Astrocyte (in vitro differentiated cells and primary cell): Measurements from ENCODE around the gene EBLN2. TPM values are rescaled to one million over a fixed set of nuclear protein-coding genes. Genes with fewer than 3 reads are reported as not detected.

Source experiments
- DNase-seq: peaks from one replicate; pipeline ENCODE4 v3.0.0-alpha.2; 2010; ENCODE audit warnings: low read depth
- FAIRE-seq: peaks from 2 replicates; lab custom pipeline; 2011; peaks lifted over from hg19 to GRCh38; lab: Jason Lieb, UNC
- H2AFZ ChIP-seq: 2 replicates; pipeline ENCODE4 v1.6.0; 2012; ENCODE audit warnings: low read depth, low read length, inconsistent platforms
- H3K27ac ChIP-seq: 2 replicates; pipeline ENCODE4 v1.5.1; 2011; ENCODE audit warnings: low read depth, low read length, inconsistent platforms
- H3K27me3 ChIP-seq: 2 replicates; pipeline ENCODE4 v1.6.0; 2011; ENCODE audit warnings: low read length, inconsistent platforms; ENCODE audit not compliant: insufficient read depth
- H3K36me3 ChIP-seq: 2 replicates; pipeline ENCODE4 v1.5.1; 2011; ENCODE audit warnings: low read length, inconsistent platforms; ENCODE audit not compliant: insufficient read depth
- H3K4me1 ChIP-seq: 2 replicates; pipeline ENCODE4 v1.5.1; 2011; ENCODE audit warnings: low read length, inconsistent platforms; ENCODE audit not compliant: insufficient read depth
- H3K4me2 ChIP-seq: 2 replicates; pipeline ENCODE4 v1.6.0; 2012; ENCODE audit warnings: low read length, inconsistent platforms
- H3K4me3 ChIP-seq: 2 replicates; pipeline ENCODE4 v1.5.1; 2011; ENCODE audit warnings: low read depth, mild to moderate bottlenecking, low read length, inconsistent platforms; ENCODE audit not compliant: insufficient read depth
- H3K79me2 ChIP-seq: 2 replicates; pipeline ENCODE4 v1.6.0; 2012; ENCODE audit warnings: mild to moderate bottlenecking, low read length, inconsistent platforms; ENCODE audit not compliant: insufficient read depth
- H3K9ac ChIP-seq: 2 replicates; pipeline ENCODE4 v1.6.0; 2012; ENCODE audit warnings: mild to moderate bottlenecking, low read length, inconsistent platforms
- H3K9me3 ChIP-seq: 2 replicates; pipeline ENCODE4 v1.5.1; 2012; ENCODE audit warnings: low read depth, mild to moderate bottlenecking, low read length, inconsistent platforms; ENCODE audit not compliant: insufficient read depth
- H4K20me1 ChIP-seq: 2 replicates; pipeline ENCODE4 v1.6.0; 2012; ENCODE audit warnings: low read length, inconsistent platforms; ENCODE audit not compliant: insufficient read depth
- H3K27ac Mint-ChIP-seq: one replicate; pipeline ENCODE4 v1.8.0; 2021; ENCODE audit warnings: mild to moderate bottlenecking, mixed read lengths; ENCODE audit not compliant: unreplicated experiment
- H3K27me3 Mint-ChIP-seq: one replicate; pipeline ENCODE4 v1.8.0; 2021; ENCODE audit warnings: low read depth, mixed read lengths; ENCODE audit not compliant: unreplicated experiment
- H3K36me3 Mint-ChIP-seq: one replicate; pipeline ENCODE4 v1.8.0; 2021; ENCODE audit warnings: low read depth, mixed read lengths; ENCODE audit not compliant: unreplicated experiment
- H3K4me1 Mint-ChIP-seq: one replicate; pipeline ENCODE4 v1.8.0; 2021; ENCODE audit warnings: low read depth, mixed read lengths; ENCODE audit not compliant: unreplicated experiment
- H3K4me3 Mint-ChIP-seq: one replicate; pipeline ENCODE4 v1.8.0; 2021; ENCODE audit warnings: mild to moderate bottlenecking, moderate library complexity, mixed read lengths; ENCODE audit not compliant: unreplicated experiment
- H3K9me3 Mint-ChIP-seq: one replicate; pipeline ENCODE4 v1.8.0; 2021; ENCODE audit warnings: mild to moderate bottlenecking, mixed read lengths; ENCODE audit not compliant: unreplicated experiment
- EZH2 ChIP-seq: IDR thresholded peaks from 2 replicates; pipeline ENCODE4 v1.6.1; 2012; ENCODE audit warnings: mild to moderate bottlenecking, low read length, inconsistent platforms; ENCODE audit not compliant: insufficient read depth
- total RNA-seq: library from RNA; stranded (reverse); gene quantifications from 2 replicates; pipeline ENCODE4 v1.2.1, GENCODE V29; 2021
- TF ChIP-seq, protein P1 (sequence below): IDR thresholded peaks from 2 replicates; pipeline ENCODE4 v1.5.1; 2011; ENCODE audit warnings: low read depth, mild to moderate bottlenecking, inconsistent platforms, low read length, moderate library complexity; ENCODE audit not compliant: insufficient read depth

Gene EBLN2
- total RNA-seq, 1 donor from 2014 or later = 3.1 TPM

DNA sequence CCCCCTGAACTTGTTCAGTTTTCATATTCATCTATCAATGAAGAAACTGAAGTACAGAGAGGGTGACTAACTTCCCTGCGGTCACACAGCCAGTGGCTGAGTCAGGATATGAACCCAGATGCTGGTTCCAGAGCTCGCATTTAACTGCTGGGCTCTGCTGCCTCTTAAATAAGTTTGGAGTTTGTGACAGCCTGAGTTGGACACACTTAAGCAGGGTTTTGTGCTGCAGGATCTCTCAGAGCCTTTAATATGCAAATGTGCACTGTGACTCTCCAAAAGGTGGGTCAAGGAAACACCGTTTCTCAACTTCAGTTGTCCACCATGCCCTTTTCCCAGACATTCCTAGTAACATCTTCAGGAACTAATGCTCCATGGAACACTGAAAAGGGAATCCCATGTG is 45.8 kb downstream of the EBLN2 start:
- FAIRE-seq (no peak), DNase-seq (no peak)
- Histone ChIP-seq H3K79me2 (no peaks in the 10 kb centered on the region), H3K9ac (no peak overlapping the region), H4K20me1 (no peaks in the 10 kb centered on the region), H2AFZ (no peak overlapping the region), H3K27ac (no peak overlapping the region), H3K36me3 (no peaks in the 10 kb centered on the region), H3K4me1 (no peaks in the 10 kb centered on the region), H3K4me3 (no peak overlapping the region), H3K9me3 (no peaks in the 10 kb centered on the region), H3K27me3 (peaks cover 2% of the 10 kb centered on the region), H3K4me2 (no peak overlapping the region)
- Mint-ChIP-seq H3K27me3 (peaks cover 24% of the 10 kb centered on the region), H3K27ac (no peak overlapping the region), H3K4me3 (no peak overlapping the region), H3K9me3 (no peaks in the 10 kb centered on the region), H3K4me1 (no peaks in the 10 kb centered on the region), H3K36me3 (no peaks in the 10 kb centered on the region)
- TF ChIP-seq, protein P1, sequence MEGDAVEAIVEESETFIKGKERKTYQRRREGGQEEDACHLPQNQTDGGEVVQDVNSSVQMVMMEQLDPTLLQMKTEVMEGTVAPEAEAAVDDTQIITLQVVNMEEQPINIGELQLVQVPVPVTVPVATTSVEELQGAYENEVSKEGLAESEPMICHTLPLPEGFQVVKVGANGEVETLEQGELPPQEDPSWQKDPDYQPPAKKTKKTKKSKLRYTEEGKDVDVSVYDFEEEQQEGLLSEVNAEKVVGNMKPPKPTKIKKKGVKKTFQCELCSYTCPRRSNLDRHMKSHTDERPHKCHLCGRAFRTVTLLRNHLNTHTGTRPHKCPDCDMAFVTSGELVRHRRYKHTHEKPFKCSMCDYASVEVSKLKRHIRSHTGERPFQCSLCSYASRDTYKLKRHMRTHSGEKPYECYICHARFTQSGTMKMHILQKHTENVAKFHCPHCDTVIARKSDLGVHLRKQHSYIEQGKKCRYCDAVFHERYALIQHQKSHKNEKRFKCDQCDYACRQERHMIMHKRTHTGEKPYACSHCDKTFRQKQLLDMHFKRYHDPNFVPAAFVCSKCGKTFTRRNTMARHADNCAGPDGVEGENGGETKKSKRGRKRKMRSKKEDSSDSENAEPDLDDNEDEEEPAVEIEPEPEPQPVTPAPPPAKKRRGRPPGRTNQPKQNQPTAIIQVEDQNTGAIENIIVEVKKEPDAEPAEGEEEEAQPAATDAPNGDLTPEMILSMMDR = no peak
- no peak for TF ChIP-seq EZH2

- H3K4me3 ChIP-seq = no peak overlapping the region
- no peaks in the 10 kb centered on the region for H3K4me1 Mint-ChIP-seq
- no peak for FAIRE-seq
These were observed 46.3 kb downstream of the EBLN2 start for GRCh38 chr3:73107676-73108187.

DNA sequence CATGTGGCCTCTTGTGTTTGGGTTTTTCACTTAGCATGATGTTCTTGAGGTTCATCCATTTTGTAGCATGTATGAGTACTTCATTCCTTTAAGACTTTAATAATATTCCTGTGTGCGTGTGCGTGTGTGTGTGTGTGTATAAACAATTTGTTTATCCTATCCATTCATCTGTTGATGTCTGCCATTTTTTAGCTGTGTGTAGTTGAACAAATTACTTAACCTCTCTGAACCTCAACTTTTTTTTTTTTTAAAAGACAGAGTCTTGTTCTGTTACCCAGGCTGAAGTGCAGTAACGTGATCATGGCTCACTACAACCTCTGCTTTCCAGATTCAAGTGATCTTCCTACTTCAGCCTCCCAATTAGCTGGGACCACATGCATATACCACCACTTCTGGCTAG is 47.3 kb downstream of the EBLN2 start:
- no peak for FAIRE-seq
- no peaks in the 10 kb centered on the region for H3K36me3 Mint-ChIP-seq
- H3K9ac ChIP-seq = no peak overlapping the region
- no peaks in the 10 kb centered on the region for H3K9me3 ChIP-seq
- DNase-seq = no peak
- no peaks in the 10 kb centered on the region for H4K20me1 ChIP-seq
- no peaks in the 10 kb centered on the region for H3K9me3 Mint-ChIP-seq
- no peaks in the 10 kb centered on the region for H3K36me3 ChIP-seq
- H3K4me3 Mint-ChIP-seq = no peak overlapping the region
- no peak overlapping the region for H3K4me3 ChIP-seq
- TF ChIP-seq EZH2 = no peak
- TF ChIP-seq, protein P1 = no peak
- H3K4me1 ChIP-seq = no peaks in the 10 kb centered on the region
- H3K79me2 ChIP-seq = no peaks in the 10 kb centered on the region
- H2AFZ ChIP-seq = no peak overlapping the region
- no peak overlapping the region for H3K4me2 ChIP-seq
- no peaks in the 10 kb centered on the region for H3K4me1 Mint-ChIP-seq
- no peak overlapping the region for H3K27ac ChIP-seq
- H3K27me3 ChIP-seq = no peaks in the 10 kb centered on the region
- H3K27ac Mint-ChIP-seq = no peak overlapping the region
- H3K27me3 Mint-ChIP-seq = peaks cover 20% of the 10 kb centered on the region

More at GRCh38 chr3:73107676-73108187, 46.3 kb downstream of the EBLN2 start:
- TF ChIP-seq, protein P1 = no peak
- TF ChIP-seq EZH2 = no peak
- no peak overlapping the region for H3K27ac ChIP-seq
- Mint-ChIP-seq H3K36me3 (no peaks in the 10 kb centered on the region), H3K9me3 (no peaks in the 10 kb centered on the region), H3K27ac (no peak overlapping the region), H3K27me3 (peaks cover 21% of the 10 kb centered on the region), H3K4me3 (no peak overlapping the region)
- H4K20me1 ChIP-seq = no peaks in the 10 kb centered on the region
- H3K27me3 ChIP-seq = peaks cover 2% of the 10 kb centered on the region
- no peak overlapping the region for H3K9ac ChIP-seq
- no peak overlapping the region for H2AFZ ChIP-seq
- no peaks in the 10 kb centered on the region for H3K4me1 ChIP-seq
- no peaks in the 10 kb centered on the region for H3K79me2 ChIP-seq
- no peaks in the 10 kb centered on the region for H3K9me3 ChIP-seq
- no peaks in the 10 kb centered on the region for H3K36me3 ChIP-seq
- no peak for DNase-seq
- no peak overlapping the region for H3K4me2 ChIP-seq
